HG02884 (cell line): ENCODE measurements around the gene LRRC7.
A peak's percentile ranks its signal among the peaks of the same experiment; 100 is the strongest.

ENCODE experiments used
- ATAC-seq: cut with Tn5 transposase; IDR thresholded peaks from one replicate; pipeline ENCODE4 v1.9.1; 2021; ENCODE audit warnings: mild to moderate bottlenecking, moderate library complexity; ENCODE audit not compliant: unreplicated experiment

LRRC7 gene

DNA sequence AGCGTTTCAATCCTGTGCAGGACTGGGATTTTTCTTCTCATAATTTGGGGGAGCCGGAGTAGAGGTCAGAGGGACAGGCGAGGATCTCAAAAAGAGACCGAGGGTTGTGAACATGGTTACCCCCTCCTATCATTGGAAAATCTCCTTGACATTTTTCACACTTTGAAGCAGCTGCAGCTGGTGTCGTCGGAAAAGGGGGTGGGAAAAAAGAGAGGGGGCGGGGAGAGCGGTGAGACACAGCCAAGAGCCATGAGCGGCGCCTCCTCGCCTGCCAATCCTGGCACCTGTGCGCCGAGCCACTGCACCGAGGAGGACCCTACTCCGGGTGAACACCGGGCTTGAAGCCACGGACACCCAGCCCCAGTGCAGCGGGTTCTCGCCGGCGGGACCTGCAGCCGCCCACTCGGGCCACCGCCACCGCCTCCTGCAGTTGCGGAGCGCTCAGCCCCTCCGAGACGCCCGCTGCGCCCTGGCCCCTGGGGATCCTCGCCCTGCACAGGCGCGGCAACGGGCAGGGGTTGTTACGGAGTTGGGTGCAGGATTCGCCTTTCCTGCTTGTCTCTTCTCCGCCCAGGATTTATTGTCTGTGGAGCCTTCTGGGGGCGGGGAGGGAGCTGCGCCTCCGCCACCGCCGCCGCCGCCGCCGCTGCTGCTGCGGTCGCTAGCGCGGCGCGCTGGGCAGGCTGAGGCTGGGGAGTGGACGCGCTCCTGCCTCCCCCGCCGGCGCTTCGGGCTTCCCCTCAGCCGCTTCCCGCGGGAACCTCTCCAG lies at the start of gene LRRC7:
LRRC7 (plus strand) TSS at position 271 of the 769 bp plus-strand sequence. CDS start 718 bp downstream, outside the sequence.
- ATAC-seq = peak; percentile 17

DNA sequence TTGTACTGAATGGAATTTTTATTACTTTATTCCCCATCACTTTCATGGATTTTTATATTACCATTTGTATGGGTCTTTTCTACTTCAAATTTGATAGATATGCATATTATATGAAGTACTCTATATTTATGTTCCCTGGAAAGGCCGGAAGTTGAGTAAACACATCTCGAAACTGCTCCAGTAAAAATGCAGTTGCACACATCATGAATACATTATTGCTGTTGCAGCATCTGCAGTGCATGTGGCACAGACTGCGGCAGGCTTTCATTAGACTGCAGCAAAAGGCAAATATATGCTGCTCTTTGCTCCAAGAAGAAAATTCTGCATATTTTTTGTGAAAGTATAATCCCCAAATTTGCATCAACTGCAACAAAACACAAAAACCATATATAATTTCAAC lies 48.7 kb upstream of the LRRC7 start:
- no peak for ATAC-seq

DNA sequence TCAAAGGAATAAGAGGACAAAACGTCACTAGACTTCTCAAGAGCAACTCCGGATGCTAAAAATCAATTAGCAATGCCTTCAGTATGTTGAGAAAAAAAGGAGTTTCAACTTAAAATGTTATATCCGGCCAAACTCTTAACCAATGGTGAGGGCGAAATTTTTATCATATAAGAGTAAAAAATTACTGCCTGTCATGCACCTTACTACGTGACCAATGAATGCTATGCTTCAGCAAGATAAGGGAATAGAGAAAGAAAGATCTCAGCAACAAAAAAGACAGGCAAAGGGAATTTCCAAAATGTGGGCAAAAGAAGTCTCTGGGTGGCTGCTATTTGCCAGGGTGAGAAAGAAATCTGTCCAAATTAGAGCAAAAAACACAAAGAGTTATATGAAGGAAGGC lies 47.4 kb upstream of the LRRC7 start:
- no peak for ATAC-seq

DNA sequence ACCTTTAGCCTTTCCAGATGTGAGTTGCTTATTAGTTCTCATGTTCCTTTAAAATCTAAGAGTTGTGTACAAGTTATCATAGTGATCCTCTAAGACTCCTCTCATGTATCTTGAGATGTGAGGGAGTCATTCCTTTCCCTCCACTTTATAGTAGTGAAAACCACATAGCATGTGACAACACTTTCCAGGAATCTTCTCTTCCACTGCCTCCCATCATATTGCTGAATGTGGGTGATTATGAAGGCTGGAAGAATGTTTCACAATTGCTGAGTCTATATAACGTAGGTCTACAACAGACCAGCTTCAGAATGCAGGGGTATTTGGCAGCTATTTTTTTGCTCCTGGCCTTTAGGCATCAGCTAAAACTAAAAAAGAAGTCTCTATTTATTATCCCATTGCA lies 44.7 kb upstream of the LRRC7 start:
- no peak for ATAC-seq

DNA sequence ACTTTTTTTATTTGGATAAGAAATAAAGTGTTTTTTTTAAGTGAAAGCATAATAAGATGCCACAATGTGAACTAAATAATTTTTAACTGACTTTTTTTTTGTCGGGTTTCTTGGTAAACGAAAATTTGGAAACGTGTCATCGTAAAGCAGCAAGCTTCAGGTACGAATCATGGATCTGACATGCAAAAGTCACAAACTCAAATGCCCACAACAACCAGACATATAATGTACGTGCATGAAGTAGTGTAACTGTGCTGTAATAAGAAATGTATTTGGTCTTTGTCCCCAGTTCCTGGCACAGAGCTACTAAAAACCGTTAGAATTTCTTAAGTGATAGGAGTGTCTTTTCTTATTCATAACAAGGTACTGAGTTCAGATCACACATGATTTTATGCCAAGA lies 44.3 kb upstream of the LRRC7 start:
- ATAC-seq = no peak

DNA sequence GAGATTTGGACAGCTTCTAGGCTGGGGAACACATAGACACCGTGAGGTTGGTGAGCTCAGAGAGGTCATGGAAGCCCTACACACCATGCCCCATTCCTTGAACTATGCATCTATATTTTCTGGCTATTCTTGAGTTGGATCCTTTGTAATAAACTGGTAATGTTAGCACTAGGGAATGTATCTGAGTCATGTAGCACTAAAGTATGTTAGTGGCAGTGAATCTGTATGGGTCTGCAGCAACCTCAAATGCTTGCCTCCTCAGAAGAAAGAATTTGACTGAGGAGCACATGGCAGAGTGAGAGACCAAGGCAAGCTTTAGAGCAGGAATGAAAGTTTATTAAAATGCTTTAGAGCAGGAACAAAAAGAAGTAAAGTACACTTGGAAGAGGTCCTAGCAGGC lies 43.7 kb upstream of the LRRC7 start:
- no peak for ATAC-seq

DNA sequence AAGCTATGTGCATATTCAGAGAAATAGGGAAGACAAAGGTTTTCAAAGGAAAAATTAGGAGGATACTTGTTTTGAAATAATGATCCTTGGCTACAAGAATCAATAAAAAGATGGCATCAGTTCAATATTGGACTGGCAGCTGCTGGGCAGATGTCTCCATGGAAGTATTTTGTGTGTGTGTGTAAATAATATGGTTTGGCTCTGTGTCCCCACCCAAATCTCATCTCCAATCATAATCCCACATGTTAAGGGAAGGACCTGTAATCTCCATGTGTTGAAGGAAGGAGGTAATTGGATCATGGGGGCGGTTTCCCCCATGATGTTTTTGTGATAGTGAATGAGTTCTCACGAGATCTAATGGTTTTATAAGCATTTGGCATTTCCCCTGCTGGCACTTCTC lies 40.4 kb upstream of the LRRC7 start:
- no peak for ATAC-seq

DNA sequence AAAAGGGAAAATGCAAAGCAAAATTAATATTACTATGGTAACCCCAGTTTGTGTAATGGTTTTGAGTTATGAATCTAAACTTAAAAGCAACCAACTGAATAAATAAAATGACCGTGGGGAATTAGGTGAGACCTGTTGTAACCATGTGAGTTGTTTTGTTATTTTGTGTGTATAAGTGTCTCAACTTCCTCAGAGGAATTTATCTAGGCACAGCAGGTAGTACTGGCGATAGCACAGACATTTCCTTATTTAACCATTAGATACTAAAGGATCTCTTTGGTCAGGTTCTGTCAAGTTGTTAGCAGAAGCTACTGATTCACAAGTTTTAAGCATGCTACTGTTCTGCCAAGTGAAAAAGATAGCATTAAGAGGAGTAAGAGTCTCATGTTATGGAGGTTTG lies 39.3 kb upstream of the LRRC7 start:
- ATAC-seq = no peak

DNA sequence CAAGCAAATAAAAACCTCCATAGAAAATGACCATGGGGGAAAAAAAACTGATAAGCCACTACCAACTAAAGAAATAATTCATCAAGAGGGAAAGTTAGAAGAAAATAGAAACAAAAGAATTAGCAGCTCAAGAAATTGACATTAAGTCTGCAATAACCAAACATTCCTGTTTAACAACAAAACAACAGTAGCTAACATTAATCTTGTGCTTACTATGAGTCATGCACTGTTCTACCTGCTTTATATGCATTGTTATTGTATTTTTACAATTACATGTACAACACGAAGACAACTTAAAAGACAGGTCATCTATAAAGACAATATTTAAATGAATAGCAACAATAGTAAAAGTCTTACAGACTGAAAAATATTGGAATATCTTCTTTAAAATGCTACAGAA lies 34.4 kb upstream of the LRRC7 start:
- no peak for ATAC-seq

DNA sequence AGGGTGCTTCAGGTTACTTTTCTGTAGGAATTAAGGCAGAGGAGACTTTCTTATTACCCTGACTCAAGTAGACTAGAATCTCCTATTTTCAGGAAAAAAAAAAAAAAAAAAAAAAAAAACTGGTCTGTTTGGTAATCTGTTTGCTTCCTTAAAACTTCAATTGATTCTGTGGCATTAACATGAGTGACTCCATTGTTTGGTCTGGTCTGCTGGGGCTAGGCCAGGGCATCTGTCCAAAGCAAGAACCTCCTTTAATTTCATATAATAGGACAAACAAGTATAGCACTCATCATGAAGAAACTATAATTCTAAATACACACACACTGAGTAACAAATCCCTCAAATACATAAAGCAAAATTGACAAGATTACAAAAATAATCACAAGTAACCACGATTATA lies 32.9 kb upstream of the LRRC7 start:
- no peak for ATAC-seq

DNA sequence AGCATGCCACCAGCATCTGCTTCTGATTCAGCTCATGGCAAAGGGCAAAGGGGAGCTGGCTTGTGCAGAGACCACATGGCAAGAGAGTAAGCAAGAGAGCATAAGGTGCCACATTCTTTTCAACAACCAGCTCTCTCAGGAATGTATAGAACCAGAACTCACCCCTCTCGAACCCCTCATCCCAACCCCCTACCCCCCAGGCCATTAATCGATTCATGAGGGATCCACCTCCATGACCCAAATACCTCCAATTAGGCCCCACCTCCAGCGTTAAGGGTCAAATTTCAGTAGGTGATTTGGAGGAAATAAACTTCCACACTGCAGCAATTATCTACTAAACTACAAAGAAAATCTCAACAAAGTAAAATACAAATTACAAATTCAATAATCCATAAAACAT lies 32.2 kb upstream of the LRRC7 start:
- ATAC-seq = no peak

DNA sequence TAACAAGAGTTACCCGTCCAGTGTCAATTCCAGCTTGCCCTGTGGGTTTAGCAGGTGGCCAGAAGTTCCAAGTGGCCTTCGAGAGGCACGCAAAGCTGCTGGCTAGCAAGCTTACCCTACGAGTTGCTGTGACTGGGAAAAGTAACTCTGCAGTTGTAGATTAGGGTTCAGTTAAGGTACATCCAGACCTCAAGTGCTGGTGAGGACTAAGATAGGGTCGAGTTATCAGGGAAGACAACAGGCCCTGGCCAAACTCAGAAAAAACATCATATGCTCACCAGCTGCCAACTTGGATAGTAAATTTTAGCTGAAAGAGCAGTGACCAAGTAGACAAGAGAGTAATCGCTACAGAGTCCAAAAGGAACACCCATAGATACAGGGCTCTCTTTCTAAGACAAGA lies 27.7 kb upstream of the LRRC7 start:
- ATAC-seq = no peak

DNA sequence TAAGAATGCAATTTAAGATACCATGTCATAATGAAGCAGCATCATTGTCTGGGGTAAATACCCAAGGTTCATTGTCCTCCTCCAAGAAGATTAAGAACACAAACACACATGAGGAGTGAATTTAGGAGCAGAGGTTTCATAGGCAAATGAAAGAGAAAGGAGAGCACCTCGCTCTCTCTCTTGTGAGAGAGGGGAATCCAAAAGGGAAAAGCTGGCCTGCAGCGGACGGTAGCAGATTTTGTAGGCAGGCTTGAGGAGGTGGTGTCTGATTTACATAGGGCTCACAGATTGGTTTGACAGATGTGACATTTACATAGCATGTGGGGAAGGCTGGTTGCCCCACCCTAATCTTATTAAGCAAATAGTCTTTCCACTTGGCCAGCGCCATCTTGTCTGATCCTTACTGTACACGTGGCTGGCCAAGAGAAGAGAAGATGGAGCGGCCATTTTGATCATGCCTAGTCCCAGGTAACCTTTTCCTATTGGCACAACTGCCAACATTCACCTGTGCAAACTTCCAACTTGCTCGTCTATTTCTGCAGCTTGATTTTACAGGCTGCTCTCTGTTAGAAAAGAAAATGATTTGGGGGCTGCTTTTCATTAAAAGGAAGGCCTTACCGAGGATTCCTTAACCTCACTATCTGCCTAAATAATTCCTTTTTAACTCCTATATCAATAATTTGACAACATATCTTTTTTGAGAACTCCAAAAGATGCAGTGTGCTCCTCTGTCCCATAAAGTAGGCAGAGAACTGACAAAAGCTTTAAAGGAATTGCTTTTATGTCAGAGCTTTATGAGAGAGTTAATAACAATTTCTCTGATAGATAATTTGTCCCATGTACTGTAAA lies 16.0 kb upstream of the LRRC7 start:
- ATAC-seq = no peak

DNA sequence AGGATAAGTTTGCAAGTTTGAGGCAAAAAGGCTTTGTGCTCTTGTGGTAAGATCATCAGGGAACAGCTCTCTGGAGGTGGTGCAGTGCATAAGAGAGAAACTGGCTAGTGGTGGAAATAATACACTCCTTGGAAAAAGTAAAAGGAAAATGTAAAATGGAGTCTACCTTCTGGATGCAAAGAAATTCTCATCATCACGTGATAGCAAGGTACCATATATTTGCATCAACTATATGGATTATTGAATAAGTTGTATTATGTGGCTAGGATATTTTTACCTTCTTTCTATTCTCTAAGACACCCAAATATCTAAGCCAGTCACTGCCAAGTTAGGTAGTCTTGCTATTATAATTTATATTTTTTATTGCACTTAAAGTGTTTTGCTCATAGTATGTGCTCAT lies 14.0 kb upstream of the LRRC7 start:
- no peak for ATAC-seq

DNA sequence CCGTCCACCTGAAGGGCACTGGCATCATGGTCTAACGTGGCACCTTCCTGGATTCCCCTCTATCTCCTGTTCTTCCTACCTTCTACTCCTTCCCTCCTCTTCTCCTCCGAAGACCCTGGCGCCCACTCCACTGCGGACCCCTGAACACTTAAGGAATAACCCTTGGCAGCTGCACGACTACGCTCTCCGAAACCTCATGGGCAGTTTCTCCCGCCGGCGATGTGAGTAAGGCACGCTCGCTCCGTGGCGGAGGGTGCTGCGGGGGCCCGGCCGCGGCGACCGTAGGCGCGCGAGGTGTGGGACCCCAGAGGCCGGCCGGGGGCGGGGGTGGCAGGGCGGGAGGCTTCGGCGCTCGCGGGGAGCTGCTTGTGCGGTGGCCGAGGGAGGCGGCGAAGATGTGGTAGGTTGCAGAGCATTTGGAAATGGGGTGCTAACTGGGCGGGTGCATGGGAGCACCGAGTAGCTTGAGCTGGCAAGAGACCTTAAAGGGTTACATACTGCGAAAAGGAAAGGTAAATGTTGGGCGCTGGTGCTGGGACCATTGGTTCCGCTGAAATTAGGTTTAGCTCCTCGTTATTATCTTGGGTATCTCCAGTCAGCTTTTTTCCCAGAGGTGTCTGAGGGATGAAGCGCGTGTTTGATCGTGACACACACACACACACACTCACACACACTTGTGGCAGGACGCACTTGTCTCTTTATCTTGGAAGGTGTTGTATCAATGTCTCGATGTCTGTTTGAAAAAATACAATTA lies 876 bp downstream of the LRRC7 start:
- no peak for ATAC-seq

DNA sequence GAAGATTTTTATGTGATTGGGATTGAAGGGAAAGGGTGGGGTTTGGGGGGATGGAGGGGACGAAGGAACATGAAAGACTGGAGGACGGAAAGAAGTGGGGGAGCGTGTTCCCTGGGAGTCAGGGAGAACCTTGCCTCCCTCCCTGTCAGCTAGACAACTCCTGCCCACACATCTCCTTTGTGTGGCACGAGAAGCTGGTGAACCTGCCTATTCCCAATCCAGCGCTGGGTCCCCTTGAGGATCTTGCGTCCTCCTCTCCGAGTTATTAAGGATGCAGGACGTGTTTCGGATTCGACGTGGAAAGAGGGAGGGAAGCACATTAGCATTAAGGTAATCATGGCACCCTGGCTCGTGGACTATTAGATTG lies 1.4 kb downstream of the LRRC7 start:
- no peak for ATAC-seq

DNA sequence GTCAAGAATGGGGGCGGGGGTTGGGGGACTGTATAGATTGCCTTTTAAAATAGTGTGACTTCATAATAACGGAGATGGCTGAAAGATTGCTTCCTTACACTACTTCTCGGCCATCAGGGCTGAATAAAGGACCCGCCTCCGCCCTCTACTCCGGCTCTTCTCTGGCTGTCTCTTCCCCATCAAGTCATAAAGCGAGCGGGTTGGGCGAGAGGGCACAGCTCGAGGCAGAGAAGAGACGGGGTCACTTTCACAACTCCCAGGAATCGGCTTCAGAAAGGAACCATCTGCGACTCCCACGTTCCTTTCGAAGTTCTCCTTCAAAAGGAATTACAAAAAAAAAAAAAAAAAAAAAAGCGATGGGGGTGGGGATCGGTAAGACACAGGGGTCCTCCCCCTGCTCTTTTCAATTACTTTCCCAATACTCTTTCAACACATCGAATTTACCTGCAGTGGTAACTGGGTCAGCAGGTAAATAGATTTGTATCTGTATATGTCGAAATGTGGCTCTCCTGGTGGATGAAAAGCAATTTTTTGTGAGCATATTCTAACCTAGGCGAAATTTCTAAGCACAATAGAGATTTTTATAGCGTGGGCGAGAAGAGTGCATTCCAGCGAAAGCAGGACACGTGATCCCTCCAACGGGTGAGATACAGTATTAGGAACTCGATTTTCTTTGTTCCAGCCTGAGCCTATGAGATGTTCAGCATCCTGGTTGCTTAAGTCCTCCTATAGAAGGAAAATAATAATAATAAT lies 2.0 kb downstream of the LRRC7 start:
- ATAC-seq = no peak

DNA sequence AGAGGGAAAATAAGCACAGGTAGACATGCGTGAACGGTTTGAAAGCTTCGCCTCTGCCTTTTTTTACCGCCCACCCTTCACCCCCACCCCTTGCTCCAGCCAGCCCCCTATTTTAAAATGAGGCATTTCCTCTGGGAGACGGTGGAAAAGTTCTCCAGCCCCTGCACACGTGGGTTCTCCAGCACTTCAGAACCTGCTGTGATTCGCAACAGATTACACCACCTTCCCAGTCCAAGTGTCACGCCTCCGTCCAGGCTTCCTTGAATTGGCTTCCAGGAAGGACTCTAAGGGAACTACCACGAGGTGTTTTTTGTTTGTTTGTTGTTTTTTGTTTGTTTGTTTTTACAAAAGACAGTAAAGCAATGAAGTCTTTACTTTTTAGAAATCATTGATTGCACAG lies 2.6 kb downstream of the LRRC7 start:
- ATAC-seq = no peak

DNA sequence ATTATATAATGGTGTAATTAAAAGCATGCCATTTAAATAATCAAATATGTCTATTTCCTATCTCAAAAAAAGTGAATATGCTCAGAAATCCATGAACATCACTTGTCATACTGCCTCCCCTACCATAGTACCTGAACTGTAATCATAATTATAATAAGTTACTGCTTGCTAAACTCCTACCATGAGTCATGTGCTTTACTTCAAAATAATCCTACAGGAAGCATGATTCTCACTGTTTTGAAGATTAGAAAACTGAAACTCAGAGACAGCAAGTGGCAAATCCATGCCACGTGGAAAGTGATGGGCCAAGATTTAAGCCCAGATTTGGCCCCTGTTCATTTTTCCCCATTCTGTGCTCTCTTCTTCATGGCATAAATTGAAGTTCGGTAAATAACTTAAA lies 5.2 kb downstream of the LRRC7 start:
- ATAC-seq = no peak

DNA sequence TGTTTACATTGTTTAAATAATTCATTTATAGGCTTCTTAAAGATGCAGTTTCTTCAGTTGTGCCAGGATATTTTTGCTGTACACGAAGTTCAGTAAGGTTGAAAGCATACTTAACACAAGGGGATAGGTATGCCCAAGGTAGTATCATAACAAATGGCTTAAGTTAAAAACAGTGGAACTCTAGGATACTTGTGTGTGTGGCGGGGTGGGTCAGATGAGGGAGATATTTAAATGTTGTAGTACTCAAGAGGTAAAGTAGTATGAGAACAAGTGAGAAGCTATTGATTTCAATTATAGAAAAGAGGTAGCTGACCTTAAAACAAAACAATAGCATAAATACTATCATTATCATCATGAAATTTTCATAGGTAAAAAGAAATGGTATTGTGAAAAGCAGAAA lies 6.2 kb downstream of the LRRC7 start:
- no peak for ATAC-seq

DNA sequence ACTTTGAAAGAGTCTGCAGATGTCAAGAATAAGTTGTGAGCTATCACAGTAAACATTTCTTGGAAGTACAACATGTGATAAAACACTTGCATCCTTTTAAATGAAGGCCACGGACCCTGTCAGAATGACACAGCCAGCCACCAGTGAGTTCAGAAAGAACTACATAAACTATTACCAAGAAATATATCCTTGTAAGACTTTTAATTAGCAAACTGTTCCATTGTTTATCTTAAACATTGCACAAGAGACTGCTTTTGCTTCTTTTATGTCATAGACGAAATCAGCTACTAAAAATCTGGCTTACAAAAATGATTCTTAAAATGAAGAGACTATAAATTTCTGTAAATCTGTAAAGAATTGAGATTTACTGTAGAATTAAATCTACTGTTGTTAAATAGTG lies 17.9 kb downstream of the LRRC7 start:
- no peak for ATAC-seq
